GM19099 (cell line): ENCODE data around the gene TFDP3.

ENCODE experiments used
- POLR2A ChIP-seq: IDR thresholded peaks from 3 replicates; pipeline ENCODE4 v1.6.1; 2011; ENCODE audit warnings: low read depth; ENCODE audit not compliant: insufficient read length; ENCODE audit errors: extremely low read depth

The TFDP3 gene

GRCh38 chrX:133214301-133214700 lies 3.9 kb downstream of the TFDP3 start:
- TF ChIP-seq POLR2A, result no peak

GRCh38 chrX:133213117-133213516 lies 5.0 kb downstream of the TFDP3 start:
- no peak for TF ChIP-seq POLR2A

DNA sequence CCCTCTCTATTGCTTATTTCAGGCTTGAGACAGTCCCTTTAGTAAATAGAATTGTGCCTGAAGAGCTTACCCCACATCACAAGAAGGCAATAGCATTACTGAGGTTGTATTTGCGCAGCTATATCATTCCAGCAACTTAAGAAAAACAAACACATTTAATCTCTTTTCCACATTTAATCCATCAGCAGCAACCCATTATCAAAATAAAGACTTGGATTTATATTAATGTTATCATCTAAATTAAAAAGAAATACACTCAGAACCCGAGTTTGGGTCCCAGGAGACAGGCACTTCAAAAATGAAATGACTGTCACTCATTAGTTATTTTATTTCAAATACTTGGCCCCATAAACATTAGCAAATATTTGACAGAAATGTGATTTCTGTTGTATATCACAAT lies 10.4 kb downstream of the TFDP3 start:
- no peak for TF ChIP-seq POLR2A

DNA sequence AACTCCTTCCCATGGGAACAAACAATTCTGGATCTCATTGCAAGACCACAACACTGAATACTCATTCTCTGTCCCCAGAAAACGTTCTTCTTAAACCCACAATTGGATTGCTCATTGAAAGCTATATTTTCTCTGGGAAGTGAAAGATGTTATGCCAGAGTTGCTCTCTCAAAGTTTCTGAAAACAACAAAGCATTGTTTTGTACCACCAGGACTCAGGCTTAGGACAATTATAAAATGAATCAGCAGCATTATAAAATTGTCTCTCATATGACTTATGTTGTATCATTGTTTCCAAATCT lies 26.5 kb downstream of the TFDP3 start:
- no peak for TF ChIP-seq POLR2A

GRCh38 chrX:133190877-133191738 lies 27.0 kb downstream of the TFDP3 start:
- no peak for TF ChIP-seq POLR2A

- TF ChIP-seq POLR2A, result no peak
Measured at GRCh38 chrX:133189195-133189594, 29.0 kb downstream of the TFDP3 start.

GRCh38 chrX:133188631-133189030 lies 29.5 kb downstream of the TFDP3 start:
- no peak for TF ChIP-seq POLR2A

- TF ChIP-seq POLR2A, result no peak
Measured at GRCh38 chrX:133185938-133186337, 32.2 kb downstream of the TFDP3 start.

GRCh38 chrX:133185119-133185518 lies 33.0 kb downstream of the TFDP3 start:
- TF ChIP-seq POLR2A, result no peak

DNA sequence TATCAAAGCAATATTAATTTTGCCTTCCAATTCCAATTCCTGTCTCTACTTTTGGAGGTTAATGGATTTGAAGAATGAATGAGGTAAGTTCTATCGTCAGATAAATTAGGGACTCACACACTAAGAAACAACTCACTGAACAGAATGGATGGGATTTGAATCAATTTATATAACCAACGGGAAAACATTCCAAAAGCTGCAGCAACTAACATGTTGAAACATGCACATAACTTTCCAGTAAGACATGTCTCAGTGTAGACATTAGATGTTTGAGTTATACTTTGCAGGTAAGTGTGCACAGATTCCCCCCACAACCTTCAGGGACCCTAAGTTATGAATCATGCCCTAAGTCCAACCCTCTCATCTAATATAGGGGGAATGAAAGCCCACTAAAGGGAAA lies 34.3 kb downstream of the TFDP3 start:
- TF ChIP-seq POLR2A, result no peak

DNA sequence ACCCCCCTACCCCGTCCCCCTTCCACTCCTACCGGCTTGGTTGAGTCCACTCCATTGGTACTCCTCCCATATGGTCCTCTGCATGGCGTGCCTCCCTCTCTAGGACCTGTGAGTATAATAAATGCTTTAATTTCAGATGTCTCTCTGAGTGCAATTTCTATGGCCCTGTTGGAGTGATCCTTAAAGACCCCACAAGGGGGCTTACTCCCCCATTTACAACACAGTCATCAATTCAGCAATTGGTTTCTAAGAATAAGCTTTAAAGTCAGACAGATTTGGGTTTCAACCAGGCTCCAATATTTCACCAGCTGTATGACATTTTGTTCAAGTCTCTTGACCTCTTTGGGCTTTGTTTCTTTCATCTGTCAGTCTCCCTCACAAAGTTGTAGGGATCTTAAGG lies 38.7 kb downstream of the TFDP3 start:
- no peak for TF ChIP-seq POLR2A

DNA sequence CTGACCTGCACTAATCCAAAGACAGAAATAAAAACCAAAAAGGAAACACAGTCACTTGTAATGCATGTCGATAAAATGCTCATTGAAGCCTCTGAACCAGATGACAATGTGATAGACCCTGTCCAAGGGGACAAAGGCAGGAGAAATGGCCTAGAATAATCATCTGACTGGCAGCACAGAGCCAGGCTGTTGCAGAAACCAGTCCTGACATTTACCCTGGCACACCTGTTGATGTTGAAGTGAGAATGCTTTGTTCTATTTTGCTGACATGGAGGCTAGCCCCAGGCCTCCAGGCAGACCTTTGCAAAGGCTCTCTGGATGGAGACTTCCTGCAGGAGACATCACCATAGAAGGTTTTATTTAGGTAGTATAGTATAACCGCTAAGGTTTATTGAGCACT lies 41.0 kb downstream of the TFDP3 start:
- no peak for TF ChIP-seq POLR2A

DNA sequence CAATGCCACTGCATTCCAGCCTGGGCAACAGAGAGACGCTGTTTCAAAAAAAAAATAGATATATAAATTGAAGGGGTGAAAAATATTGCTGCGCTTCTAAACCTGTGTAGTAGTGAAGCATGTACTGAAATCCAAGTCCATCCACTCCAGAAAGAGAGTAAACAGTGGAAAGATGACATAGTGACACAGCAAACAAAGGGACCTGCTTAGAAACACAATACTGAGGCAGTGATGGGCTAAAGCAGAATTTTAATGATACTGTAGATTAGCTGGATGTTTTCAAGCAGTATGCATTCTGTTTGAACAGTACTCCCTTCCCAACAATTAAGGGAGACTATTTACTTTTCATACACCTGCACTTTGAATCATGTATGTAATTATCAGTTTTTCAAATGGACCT lies 42.5 kb downstream of the TFDP3 start:
- no peak for TF ChIP-seq POLR2A

DNA sequence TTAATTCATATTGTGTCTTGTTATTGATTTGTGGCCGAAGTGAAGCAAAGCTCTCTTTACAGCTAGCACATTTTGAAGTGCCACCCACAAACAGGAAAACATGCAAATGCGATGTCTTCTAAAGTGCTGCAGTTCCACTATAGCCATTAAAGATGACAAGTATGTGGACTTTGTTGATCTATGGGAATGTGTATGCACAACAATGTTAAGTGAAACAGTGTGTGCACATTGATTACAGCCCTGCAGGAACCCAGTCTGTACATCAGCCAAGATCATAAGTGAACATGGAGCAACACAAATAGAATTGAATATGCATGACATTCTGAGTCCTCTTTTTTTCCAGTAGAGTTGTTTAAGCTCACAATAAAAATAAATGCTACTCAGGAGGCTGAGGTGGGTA lies 43.0 kb downstream of the TFDP3 start:
- TF ChIP-seq POLR2A, result no peak

- TF ChIP-seq POLR2A, result no peak
Measured at GRCh38 chrX:133171962-133172708, 46.0 kb downstream of the TFDP3 start.
